Measurements from ENCODE around the gene MID1IP1.

The MID1IP1 gene

DNA sequence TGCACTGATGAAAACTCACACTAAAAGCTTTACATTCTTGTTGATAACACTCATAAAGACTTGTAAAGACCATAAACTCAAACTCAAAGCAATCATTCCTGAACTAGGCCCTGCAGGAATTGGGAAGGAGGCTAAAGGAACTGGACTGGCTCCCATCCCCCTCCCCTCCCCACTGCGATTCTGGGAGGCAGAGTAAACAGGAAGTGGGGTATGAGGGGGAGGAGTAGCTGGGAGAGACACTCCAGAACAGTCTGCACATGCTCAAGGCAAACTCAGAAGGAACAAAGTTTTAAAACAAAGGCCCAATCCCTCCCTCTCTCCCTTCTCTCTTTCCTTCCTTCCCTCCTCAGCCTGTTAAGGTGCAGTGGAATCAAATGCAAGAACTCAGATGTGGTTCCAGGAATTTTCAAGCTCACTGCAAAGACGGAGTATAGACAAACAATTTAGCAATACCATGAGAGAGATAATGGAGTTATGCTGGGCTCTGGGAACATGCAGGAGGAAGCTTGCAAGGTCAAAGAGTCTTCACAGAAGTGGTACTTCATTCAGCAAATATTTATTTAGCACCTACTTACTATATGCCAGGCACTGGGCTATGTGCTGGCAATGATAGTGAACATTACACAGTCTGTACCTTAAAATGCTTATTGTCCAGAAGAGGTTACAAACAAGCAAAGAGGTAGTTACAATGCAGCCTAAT lies 15.9 kb downstream of the MID1IP1 start:
- no peak for FAIRE-seq

DNA sequence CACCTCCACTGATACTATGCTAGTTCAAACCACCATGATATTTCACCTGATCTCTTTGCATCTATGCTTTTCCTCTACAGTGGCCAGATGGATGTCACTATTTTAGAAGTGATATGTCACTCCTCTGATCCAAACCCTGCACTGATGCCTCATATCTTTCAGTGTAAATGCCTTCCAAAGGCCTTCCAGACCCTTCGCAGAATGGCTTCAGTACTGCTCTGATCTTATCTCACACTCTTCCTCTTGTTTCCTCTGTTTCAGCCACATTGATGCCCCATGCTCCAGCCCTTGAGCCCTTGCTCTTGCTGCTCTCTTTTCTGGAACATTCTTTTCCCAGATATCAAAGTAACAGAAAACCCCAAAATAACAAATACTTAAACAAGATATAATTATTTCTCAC lies 17.9 kb downstream of the MID1IP1 start:
- FAIRE-seq = no peak

DNA sequence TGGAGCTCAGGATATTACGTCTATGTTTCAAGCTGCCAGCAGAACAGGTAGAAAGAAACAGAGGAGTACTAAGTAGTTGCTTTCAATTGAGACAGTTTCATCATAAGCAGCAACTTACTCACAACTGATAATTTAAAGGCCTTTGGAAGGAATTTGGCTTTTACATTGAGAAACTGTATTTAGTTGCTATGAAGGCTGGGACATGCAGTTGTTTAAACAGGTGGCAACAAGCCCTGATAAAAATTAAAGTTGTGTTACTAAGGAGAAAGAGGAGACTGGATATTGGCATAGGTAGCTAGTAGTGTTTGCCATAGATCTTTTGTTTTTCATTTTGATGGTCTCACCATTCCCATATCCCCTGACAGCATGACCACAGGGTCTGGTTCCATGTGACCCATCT lies 18.4 kb downstream of the MID1IP1 start:
- no peak for FAIRE-seq

DNA sequence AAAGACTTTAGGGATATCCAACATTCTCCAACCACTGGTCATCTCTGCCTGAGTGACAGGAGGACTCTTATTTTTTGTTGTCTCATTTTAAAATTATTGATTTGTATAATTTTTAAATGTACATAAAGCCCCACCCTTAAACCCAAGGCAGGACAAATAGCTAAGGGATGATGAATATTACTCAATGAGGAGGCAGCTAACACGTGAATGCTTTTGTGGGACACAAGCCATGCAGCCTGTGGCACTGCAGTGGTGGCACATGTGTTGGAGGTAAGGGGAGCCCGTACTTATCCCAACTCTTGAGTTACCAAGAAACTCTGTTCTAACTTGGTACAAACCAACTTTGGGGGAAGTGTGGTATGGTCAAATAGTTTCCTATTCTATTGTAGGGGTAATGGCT lies 19.5 kb downstream of the MID1IP1 start:
- no peak for FAIRE-seq

DNA sequence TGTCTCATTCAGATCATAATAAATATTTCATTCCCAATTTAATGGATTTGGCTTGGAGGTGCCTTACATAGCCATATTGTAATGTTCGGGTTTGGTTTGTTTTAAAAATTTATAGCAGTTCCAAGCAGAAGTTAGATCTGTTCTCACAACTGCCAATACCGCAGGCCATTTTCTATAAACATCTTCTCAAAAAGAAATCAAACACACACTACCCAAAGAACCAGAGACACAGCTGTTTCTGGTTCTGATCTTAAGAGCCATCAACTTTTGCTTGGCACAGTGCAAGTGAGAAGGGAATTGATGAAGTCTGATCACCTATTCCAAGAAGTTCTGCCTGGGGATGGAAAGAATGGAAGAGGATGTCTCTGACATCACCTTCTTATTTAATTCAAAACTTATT lies 22.9 kb downstream of the MID1IP1 start:
- no peak for FAIRE-seq

DNA sequence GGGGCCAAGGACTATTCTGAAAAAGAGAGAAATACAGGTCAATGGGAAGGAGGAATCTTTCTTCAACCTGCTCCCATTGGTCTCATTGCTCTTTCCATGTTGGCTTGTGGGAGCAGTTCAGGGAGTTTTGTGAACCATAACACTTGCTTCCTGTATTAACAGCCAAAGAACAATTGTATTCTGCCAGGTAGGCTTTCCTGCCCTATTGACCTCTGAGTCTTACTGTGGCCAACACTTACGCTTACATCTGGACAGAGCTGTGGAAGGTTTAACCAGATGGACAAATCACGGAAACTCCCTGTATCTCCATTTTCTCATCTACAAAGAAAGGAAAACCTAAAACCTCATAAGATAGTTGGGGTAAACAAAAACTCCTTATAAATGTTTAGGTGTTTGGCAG lies 30.7 kb downstream of the MID1IP1 start:
- no peak for FAIRE-seq

DNA sequence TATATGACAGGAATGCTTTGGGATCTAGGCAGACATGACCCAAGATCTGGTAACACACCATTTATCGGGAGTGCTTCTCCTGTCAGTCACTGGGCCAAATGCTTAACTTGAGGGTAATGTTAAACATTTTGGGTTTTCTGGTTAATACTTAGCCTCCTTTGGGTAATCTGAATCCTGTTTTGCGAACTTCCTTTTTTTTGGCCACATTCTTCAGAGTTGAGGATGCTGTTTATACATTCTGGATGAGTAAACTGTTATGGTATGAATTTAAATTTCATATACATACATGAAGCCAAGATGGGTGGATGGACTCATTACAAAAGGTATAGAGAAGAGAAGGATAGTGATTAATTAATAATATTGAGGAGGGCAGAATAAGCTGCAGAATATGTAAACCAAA lies 36.1 kb downstream of the MID1IP1 start:
- no peak for FAIRE-seq

DNA sequence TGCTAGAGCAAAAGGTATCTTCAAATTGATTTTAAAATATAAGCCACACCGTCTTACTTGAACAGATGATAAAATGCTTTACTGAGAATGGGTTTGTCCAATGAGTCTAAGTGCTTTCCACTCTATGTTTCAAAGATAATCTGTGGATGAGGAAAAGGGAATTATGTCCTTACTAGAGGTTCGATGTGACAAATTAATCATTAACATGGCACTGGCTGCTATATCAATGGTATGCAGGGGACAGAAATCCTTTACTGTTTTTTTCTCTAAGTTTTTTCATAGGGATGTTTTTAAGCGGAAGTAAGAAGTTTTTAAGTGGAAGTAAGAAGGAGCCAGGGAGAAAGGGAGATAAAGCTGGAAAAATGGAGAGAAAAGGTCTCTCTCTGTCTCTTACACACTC lies 38.0 kb downstream of the MID1IP1 start:
- FAIRE-seq = no peak

DNA sequence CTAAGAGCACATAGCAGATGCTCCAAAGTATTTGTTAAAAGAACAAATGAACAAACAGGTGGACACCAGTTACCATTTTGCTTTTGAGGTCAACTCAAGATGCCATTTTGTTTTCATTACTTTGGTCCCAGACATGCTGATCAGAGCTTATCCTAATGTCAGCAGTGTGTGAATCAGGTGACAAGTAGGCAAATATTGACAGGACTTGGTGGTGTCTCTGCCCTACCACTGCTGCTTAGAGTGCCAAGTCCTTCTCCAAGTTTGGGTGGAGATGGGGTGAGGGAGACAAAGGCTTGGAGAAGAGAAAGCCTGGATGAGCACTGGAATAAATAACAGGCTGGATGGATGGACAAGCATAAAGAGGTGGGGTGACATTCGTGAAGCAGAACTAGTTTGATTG lies 38.7 kb downstream of the MID1IP1 start:
- no peak for FAIRE-seq

DNA sequence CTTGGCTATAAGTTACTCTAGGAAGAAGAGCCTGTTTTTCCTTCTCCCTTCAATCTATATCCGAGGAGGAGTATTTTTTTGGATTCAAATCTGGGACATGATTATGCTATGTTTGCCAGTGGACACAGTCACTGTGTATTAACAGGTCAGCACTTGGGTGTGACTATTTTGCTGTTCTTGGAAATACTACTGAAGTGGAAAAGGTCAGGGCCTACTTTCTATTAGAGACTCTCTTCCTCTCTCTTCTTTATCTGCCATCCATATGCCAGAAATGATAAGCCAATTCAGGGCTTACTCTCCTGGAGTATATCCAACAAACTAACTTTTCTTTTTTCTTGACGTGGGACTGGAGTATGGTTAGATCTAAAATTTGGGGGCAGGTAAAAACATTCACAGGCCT lies 40.5 kb downstream of the MID1IP1 start:
- no peak for FAIRE-seq

DNA sequence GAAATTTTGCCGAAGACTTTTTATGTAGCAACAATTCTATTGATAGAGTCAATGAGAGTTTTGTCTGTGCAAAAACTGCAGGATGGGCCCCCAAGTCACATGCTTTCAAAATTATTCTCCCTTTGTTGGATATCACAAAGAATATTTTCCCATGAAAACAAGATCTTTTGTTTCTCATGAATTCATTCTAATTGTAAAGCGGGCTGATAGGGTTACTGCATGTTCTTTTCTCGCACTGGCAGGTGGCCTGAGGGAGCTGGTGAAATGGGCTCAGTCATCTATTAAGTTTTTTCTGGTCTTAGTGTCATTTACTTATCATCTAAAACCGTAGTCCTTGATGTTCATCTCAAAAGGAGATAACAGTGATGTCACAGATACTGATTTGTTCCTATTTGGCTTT lies 44.2 kb downstream of the MID1IP1 start:
- FAIRE-seq = no peak

DNA sequence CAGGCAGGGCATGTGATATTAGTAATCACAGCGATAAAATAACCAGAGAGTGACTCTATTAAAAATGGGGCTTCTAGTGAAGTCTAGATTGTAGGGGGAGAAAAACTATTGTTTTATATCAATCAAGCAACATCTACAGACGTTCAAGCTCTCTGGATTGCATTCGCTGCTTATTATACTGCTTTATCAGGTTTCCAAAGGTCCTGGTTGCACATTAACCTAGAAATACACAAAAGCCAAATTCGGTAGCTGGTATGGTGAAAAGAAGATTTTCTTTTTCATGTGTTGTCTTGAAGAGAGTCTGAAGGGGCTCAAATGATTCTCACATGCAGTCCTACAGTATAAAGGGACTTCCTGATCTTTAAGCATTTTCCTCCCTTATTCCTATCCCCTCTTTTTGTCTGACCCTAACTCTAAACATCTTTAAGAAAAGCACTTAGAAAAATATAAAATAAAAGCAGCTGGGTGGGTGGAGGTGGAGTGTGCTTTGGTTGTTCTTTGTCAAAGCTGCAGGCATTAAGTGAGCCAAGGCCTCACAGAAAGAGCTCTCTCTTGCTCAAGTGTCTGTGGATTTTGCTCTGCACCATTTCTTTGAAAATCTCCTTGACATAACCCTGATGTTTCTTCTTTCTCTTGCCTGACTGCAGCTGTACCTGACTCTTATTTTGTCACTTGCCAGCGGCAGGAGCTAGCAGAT lies 46.1 kb downstream of the MID1IP1 start:
- no peak for FAIRE-seq

DNA sequence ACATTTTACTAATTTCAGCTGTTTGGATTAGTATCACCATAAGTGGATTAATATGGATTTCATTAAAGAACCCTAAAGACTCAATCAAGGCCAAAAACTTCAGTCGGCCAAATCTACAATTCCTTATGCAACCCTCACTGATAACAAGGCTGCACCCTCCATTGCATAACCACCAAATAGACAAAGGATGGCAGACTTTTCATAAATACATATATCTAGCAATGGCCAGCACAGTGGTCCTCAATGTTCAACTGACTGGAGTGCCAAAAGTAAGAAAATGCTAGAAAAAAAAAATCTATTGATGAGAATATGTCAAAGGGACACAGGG lies 46.6 kb downstream of the MID1IP1 start:
- no peak for FAIRE-seq

DNA sequence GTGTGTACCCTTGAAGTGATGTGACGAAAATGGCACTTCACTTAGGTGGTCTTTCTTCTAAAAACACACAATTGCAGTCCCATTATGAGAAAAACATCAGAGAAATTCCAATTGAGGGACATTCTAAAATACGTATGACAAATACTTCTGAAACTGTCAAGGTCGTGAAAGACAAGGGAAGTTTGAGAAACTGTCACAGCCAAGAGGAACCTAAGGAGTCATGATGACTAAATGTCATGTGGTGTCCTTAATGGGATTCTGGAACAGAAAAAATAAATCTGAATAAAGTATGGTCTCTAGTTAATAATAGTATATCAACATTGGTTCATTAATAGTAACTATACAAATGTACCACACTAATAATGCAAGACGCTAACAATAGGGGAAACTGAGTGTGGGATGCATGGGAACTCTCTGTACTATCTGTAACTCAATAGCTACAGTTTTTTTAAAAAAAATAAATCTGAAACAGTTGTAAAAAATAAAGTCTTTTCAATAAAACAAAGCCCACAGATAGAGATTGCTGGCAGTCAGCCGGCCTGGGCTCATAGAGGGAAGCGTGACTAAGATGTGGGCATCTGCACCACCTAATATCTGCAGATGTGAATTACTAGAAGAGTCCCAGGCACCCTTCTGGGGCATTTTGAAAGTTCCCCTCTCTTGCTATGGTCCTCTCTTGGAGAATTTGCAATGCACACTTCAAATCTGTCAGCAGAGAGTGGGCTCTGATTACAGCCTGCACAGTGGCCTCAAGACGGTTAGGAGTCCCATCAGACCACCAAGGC lies 47.6 kb downstream of the MID1IP1 start:
- FAIRE-seq = no peak

DNA sequence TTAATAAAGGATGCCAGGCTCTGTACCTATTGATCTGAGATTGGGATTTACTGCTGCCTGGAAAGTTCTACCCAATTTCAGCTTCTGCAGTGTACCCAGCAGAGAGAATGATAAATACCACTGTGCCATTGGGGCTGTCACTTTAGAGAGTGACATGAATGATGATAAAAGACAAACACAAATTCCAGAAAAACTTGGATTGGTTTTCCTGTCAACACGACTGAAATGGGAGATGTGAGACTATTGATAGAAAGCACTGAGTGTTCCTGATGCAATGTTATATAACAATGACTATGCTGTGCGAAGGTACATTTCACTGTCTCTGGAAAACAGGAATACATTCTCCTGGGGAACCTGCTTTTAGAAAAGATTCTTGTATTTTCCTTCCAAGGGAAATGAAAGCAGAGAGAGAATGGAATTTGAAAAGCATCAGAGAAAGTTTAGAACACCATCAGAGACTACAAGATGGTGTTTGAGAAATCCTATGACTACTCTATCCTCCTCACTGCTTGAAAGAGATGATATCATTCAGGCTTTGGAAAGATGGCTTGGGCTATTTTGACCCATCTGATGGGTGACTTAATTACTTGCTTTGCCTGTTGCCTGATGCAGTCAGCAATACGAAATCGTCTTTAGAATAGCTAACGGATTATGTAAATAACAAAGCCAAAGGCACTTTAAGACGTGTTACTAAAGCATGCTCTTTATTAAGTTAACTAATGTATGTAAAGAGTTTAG lies 49.7 kb downstream of the MID1IP1 start:
- no peak for FAIRE-seq

DNA sequence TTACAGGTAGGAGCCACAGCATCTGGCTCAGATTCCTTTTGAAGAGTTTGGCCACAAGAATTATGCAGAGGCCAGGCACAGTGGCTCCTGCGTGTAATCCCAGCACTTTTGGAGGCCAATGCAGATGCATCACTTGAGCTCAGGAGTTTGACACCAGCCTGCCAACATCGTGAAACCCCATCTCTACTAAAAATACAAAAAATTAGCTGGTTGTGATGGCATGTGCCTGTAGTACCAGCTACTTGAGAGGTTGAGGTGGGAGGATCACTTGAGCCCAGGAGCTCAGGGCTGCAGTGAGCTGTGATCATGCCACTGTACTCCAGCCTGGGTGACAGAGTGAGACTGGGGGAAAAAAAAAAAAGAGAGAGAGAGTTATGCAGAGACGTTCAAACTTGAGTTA lies 53.0 kb downstream of the MID1IP1 start:
- no peak for FAIRE-seq

Measured in TTC549 (cell line).